Endothelial cell of umbilical vein (primary cell): Measurements from ENCODE around the gene ATP5PD.

ENCODE experiments used
- EZH2 ChIP-seq: IDR thresholded peaks from 2 replicates; pipeline ENCODE4 v1.6.1; 2012; ENCODE audit warnings: borderline replicate concordance, low read depth, mild to moderate bottlenecking, moderate library complexity, low read length, inconsistent platforms; ENCODE audit not compliant: severe bottlenecking
- FOS ChIP-seq: IDR thresholded peaks from 2 replicates; pipeline ENCODE4 v1.6.1; 2011; ENCODE audit warnings: mild to moderate bottlenecking, low read length, moderate library complexity, borderline replicate concordance; ENCODE audit not compliant: insufficient read depth
- POLR2A ChIP-seq: IDR thresholded peaks from 2 replicates; pipeline ENCODE4 v1.6.1; 2012; ENCODE audit warnings: low read depth, mild to moderate bottlenecking, control low read depth, low read length
- TF ChIP-seq, protein P1 (sequence below), 2 donors: IDR thresholded peaks; 1 replicate in 1 of 2; 2 replicates in 1 of 2; pipeline ENCODE4 v1.5.1; 2011; ENCODE audit warnings: low read length in 2 of 2, mild to moderate bottlenecking in 2 of 2, moderate library complexity in 2 of 2, control low read depth in 1 of 2, inconsistent platforms in 1 of 2, low read depth in 1 of 2; ENCODE audit not compliant: insufficient read depth in 1 of 2; ENCODE audit errors: extremely low read depth in 1 of 2
- TF ChIP-seq, protein P2 (sequence below): IDR thresholded peaks from 2 replicates; pipeline ENCODE4 v1.6.1; 2011; ENCODE audit not compliant: insufficient read depth, insufficient read length

DNA sequence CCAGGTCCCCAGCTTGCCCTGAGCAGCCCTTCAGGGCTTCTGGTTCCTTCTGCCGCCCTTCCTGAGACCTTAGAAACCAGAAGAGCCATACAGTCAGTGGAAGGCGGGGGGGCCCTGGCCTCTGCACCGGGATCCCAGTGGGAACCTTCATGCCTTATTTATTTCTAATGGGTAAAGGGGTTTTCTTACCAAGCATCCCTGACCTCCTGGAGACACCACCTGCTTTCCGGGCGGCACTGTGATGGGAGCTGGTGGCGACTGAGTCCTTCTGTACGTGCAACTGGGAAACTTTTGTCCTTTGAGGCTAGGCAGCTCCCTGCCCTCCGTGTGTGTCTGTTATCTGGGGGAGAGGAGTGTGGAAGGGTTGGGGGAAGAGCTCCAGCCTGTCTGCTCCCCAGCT is 41.5 kb downstream of the ATP5PD start:
- TF ChIP-seq, protein P1, sequence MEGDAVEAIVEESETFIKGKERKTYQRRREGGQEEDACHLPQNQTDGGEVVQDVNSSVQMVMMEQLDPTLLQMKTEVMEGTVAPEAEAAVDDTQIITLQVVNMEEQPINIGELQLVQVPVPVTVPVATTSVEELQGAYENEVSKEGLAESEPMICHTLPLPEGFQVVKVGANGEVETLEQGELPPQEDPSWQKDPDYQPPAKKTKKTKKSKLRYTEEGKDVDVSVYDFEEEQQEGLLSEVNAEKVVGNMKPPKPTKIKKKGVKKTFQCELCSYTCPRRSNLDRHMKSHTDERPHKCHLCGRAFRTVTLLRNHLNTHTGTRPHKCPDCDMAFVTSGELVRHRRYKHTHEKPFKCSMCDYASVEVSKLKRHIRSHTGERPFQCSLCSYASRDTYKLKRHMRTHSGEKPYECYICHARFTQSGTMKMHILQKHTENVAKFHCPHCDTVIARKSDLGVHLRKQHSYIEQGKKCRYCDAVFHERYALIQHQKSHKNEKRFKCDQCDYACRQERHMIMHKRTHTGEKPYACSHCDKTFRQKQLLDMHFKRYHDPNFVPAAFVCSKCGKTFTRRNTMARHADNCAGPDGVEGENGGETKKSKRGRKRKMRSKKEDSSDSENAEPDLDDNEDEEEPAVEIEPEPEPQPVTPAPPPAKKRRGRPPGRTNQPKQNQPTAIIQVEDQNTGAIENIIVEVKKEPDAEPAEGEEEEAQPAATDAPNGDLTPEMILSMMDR (IDR thresholded peaks at IDR 0.05; ENCODE audit: extremely low read depth in 1 of 2, insufficient read depth in 1 of 2, low read depth in 1 of 2, low read length in 2 of 2) = no peak
- TF ChIP-seq EZH2 = no peak
- TF ChIP-seq, protein P2, sequence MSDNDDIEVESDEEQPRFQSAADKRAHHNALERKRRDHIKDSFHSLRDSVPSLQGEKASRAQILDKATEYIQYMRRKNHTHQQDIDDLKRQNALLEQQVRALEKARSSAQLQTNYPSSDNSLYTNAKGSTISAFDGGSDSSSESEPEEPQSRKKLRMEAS = no peak
- TF ChIP-seq POLR2A = no peak
- no peak for TF ChIP-seq FOS
